Astrocyte (in vitro differentiated cells and primary cell): ENCODE measurements around the gene TIMP3. TPM values are rescaled to one million over a fixed set of nuclear protein-coding genes. Genes with fewer than 3 reads are reported as not detected.

Experiments used
- DNase-seq: peaks from one replicate; pipeline ENCODE4 v3.0.0-alpha.2; 2010; ENCODE audit warnings: low read depth
- FAIRE-seq: peaks from 2 replicates; lab custom pipeline; 2011; peaks lifted over from hg19 to GRCh38; lab: Jason Lieb, UNC
- H2AFZ ChIP-seq: 2 replicates; pipeline ENCODE4 v1.6.0; 2012; ENCODE audit warnings: low read depth, low read length, inconsistent platforms
- H3K27ac ChIP-seq: 2 replicates; pipeline ENCODE4 v1.5.1; 2011; ENCODE audit warnings: low read depth, low read length, inconsistent platforms
- H3K27me3 ChIP-seq: 2 replicates; pipeline ENCODE4 v1.6.0; 2011; ENCODE audit warnings: low read length, inconsistent platforms; ENCODE audit not compliant: insufficient read depth
- H3K36me3 ChIP-seq: 2 replicates; pipeline ENCODE4 v1.5.1; 2011; ENCODE audit warnings: low read length, inconsistent platforms; ENCODE audit not compliant: insufficient read depth
- H3K4me1 ChIP-seq: 2 replicates; pipeline ENCODE4 v1.5.1; 2011; ENCODE audit warnings: low read length, inconsistent platforms; ENCODE audit not compliant: insufficient read depth
- H3K4me2 ChIP-seq: 2 replicates; pipeline ENCODE4 v1.6.0; 2012; ENCODE audit warnings: low read length, inconsistent platforms
- H3K4me3 ChIP-seq: 2 replicates; pipeline ENCODE4 v1.5.1; 2011; ENCODE audit warnings: low read depth, mild to moderate bottlenecking, low read length, inconsistent platforms; ENCODE audit not compliant: insufficient read depth
- H3K79me2 ChIP-seq: 2 replicates; pipeline ENCODE4 v1.6.0; 2012; ENCODE audit warnings: mild to moderate bottlenecking, low read length, inconsistent platforms; ENCODE audit not compliant: insufficient read depth
- H3K9ac ChIP-seq: 2 replicates; pipeline ENCODE4 v1.6.0; 2012; ENCODE audit warnings: mild to moderate bottlenecking, low read length, inconsistent platforms
- H3K9me3 ChIP-seq: 2 replicates; pipeline ENCODE4 v1.5.1; 2012; ENCODE audit warnings: low read depth, mild to moderate bottlenecking, low read length, inconsistent platforms; ENCODE audit not compliant: insufficient read depth
- H4K20me1 ChIP-seq: 2 replicates; pipeline ENCODE4 v1.6.0; 2012; ENCODE audit warnings: low read length, inconsistent platforms; ENCODE audit not compliant: insufficient read depth
- H3K27ac Mint-ChIP-seq: one replicate; pipeline ENCODE4 v1.8.0; 2021; ENCODE audit warnings: mild to moderate bottlenecking, mixed read lengths; ENCODE audit not compliant: unreplicated experiment
- H3K27me3 Mint-ChIP-seq: one replicate; pipeline ENCODE4 v1.8.0; 2021; ENCODE audit warnings: low read depth, mixed read lengths; ENCODE audit not compliant: unreplicated experiment
- H3K36me3 Mint-ChIP-seq: one replicate; pipeline ENCODE4 v1.8.0; 2021; ENCODE audit warnings: low read depth, mixed read lengths; ENCODE audit not compliant: unreplicated experiment
- H3K4me1 Mint-ChIP-seq: one replicate; pipeline ENCODE4 v1.8.0; 2021; ENCODE audit warnings: low read depth, mixed read lengths; ENCODE audit not compliant: unreplicated experiment
- H3K4me3 Mint-ChIP-seq: one replicate; pipeline ENCODE4 v1.8.0; 2021; ENCODE audit warnings: mild to moderate bottlenecking, moderate library complexity, mixed read lengths; ENCODE audit not compliant: unreplicated experiment
- H3K9me3 Mint-ChIP-seq: one replicate; pipeline ENCODE4 v1.8.0; 2021; ENCODE audit warnings: mild to moderate bottlenecking, mixed read lengths; ENCODE audit not compliant: unreplicated experiment
- EZH2 ChIP-seq: IDR thresholded peaks from 2 replicates; pipeline ENCODE4 v1.6.1; 2012; ENCODE audit warnings: mild to moderate bottlenecking, low read length, inconsistent platforms; ENCODE audit not compliant: insufficient read depth
- total RNA-seq: library from RNA; stranded (reverse); gene quantifications from 2 replicates; pipeline ENCODE4 v1.2.1, GENCODE V29; 2021
- TF ChIP-seq, protein P1 (sequence below): IDR thresholded peaks from 2 replicates; pipeline ENCODE4 v1.5.1; 2011; ENCODE audit warnings: low read depth, mild to moderate bottlenecking, inconsistent platforms, low read length, moderate library complexity; ENCODE audit not compliant: insufficient read depth

TIMP3 gene
- total RNA-seq, 1 donor from 2014 or later = 145 TPM

DNA sequence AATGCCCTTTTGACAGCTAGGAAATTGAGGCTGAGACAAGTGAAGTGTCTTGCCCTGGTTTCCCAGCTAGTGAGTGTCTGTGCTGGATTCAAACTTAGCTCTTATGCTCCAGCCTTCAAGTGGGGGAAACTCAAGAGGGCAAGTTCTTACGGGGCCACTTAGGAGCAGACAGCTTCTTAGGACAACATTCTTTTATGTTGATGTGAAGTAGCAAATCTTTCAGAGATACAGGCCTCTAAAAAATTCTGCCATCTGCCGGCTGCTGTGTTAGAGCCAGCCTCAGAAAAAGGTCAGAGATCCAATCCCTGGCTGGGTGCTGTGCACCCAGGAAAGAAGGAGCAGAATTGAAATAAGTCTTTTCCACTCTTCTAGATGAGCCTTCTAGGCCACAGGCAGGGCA is 26.6 kb downstream of the TIMP3 start:
- Mint-ChIP-seq H3K9me3 (no peaks in the 10 kb centered on the region), H3K27me3 (no peaks in the 10 kb centered on the region), H3K4me3 (no peak overlapping the region), H3K4me1 (peaks cover 40% of the 10 kb centered on the region), H3K27ac (no peak overlapping the region), H3K36me3 (peaks cover 15% of the 10 kb centered on the region)
- Histone ChIP-seq H3K36me3 (peaks cover 2% of the 10 kb centered on the region), H3K79me2 (peaks cover 40% of the 10 kb centered on the region), H3K27me3 (no peaks in the 10 kb centered on the region), H3K9ac (no peak overlapping the region), H3K4me1 (peaks cover 4% of the 10 kb centered on the region), H4K20me1 (peaks cover 84% of the 10 kb centered on the region), H3K9me3 (no peaks in the 10 kb centered on the region), H3K4me2 (no peak overlapping the region), H3K4me3 (no peak overlapping the region), H3K27ac (no peak overlapping the region), H2AFZ (no peak overlapping the region)
- no peak for FAIRE-seq
- DNase-seq = no peak
- no peak for TF ChIP-seq EZH2
- TF ChIP-seq, protein P1, sequence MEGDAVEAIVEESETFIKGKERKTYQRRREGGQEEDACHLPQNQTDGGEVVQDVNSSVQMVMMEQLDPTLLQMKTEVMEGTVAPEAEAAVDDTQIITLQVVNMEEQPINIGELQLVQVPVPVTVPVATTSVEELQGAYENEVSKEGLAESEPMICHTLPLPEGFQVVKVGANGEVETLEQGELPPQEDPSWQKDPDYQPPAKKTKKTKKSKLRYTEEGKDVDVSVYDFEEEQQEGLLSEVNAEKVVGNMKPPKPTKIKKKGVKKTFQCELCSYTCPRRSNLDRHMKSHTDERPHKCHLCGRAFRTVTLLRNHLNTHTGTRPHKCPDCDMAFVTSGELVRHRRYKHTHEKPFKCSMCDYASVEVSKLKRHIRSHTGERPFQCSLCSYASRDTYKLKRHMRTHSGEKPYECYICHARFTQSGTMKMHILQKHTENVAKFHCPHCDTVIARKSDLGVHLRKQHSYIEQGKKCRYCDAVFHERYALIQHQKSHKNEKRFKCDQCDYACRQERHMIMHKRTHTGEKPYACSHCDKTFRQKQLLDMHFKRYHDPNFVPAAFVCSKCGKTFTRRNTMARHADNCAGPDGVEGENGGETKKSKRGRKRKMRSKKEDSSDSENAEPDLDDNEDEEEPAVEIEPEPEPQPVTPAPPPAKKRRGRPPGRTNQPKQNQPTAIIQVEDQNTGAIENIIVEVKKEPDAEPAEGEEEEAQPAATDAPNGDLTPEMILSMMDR = no peak

DNA sequence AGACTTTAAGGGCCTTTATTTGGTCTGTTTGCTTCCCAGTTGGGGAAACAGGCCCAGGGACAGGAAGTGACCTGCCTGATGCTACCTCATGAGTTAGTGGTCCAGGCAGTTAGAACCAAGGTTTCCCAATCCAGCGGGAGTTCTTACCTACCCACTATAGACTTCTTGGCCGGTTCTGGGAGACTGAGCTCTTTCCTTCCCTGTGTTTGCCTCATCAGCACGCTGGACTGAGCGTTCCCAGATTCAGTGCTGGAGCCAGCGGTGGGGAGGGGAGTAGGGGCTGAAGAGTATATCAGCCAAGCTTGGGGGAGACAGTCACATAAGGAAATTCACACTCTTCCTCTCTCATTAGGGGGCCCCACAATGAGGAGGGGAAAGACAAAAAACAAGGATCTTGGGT is 27.1 kb downstream of the TIMP3 start:
- peaks cover 2% of the 10 kb centered on the region for H3K36me3 ChIP-seq
- H3K9me3 ChIP-seq = no peaks in the 10 kb centered on the region
- peaks cover 84% of the 10 kb centered on the region for H4K20me1 ChIP-seq
- H3K27ac Mint-ChIP-seq = no peak overlapping the region
- no peak overlapping the region for H3K9ac ChIP-seq
- FAIRE-seq (no peak), DNase-seq (no peak)
- no peak overlapping the region for H3K27ac ChIP-seq
- peaks cover 17% of the 10 kb centered on the region for H3K36me3 Mint-ChIP-seq
- H3K4me3 ChIP-seq = no peak overlapping the region
- no peak overlapping the region for H3K4me3 Mint-ChIP-seq
- H3K4me2 ChIP-seq = no peak overlapping the region
- no peaks in the 10 kb centered on the region for H3K27me3 Mint-ChIP-seq
- H3K4me1 ChIP-seq = peaks cover 4% of the 10 kb centered on the region
- H3K4me1 Mint-ChIP-seq = peaks cover 40% of the 10 kb centered on the region
- H3K27me3 ChIP-seq = no peaks in the 10 kb centered on the region
- H3K9me3 Mint-ChIP-seq = no peaks in the 10 kb centered on the region
- H3K79me2 ChIP-seq = peaks cover 36% of the 10 kb centered on the region
- TF ChIP-seq EZH2 = no peak
- TF ChIP-seq, protein P1 = no peak
- no peak overlapping the region for H2AFZ ChIP-seq

DNA sequence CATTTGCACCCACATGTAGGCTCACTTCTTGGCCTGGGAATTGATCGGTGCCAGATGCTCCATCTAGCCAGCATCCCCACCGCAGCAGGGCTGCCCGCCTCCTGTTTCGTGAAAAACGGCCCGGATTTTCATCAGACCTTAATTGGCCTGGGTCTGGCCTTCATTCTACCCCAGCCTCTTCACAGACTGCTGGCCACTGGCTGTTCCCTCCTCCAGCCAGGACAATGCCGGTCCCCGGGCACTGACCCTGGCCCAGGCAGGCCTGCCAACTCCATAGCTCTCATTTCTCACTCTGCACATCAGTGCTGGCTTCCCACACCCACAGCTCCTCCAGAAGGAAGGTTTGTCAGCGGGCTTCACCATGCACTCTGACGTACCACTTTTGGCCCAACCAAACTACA is 27.9 kb downstream of the TIMP3 start:
- TF ChIP-seq, protein P1 = no peak
- TF ChIP-seq EZH2 = no peak
- peaks cover 4% of the 10 kb centered on the region for H3K4me1 ChIP-seq
- no peak overlapping the region for H3K4me2 ChIP-seq
- no peaks in the 10 kb centered on the region for H3K9me3 ChIP-seq
- no peak overlapping the region for H2AFZ ChIP-seq
- H3K36me3 ChIP-seq = peaks cover 2% of the 10 kb centered on the region
- H3K27me3 ChIP-seq = no peaks in the 10 kb centered on the region
- Mint-ChIP-seq H3K4me1 (peaks cover 40% of the 10 kb centered on the region), H3K27me3 (no peaks in the 10 kb centered on the region), H3K9me3 (no peaks in the 10 kb centered on the region), H3K27ac (no peak overlapping the region), H3K36me3 (peaks cover 18% of the 10 kb centered on the region), H3K4me3 (no peak overlapping the region)
- H3K27ac ChIP-seq = no peak overlapping the region
- peaks cover 79% of the 10 kb centered on the region for H4K20me1 ChIP-seq
- H3K4me3 ChIP-seq = no peak overlapping the region
- FAIRE-seq = no peak
- no peak for DNase-seq
- no peak overlapping the region for H3K9ac ChIP-seq
- peaks cover 35% of the 10 kb centered on the region for H3K79me2 ChIP-seq
